LoVo (cell line): ENCODE results near the gene PTPRM.

Experiments
- DNase-seq: peaks from one replicate; pipeline ENCODE4 v3.0.0-alpha.2; 2016; ENCODE audit warnings: low spot score

Gene PTPRM

GRCh38 chr18:8175501-8176061 lies 608.5 kb downstream of the PTPRM start:
- no peak for DNase-seq

GRCh38 chr18:8176109-8176508 lies 609.0 kb downstream of the PTPRM start:
- no peak for DNase-seq

GRCh38 chr18:8176554-8176953 lies 609.4 kb downstream of the PTPRM start:
- no peak for DNase-seq

GRCh38 chr18:8177330-8178016 lies 610.4 kb downstream of the PTPRM start:
- DNase-seq = no peak

- DNase-seq = no peak
Measured at GRCh38 chr18:8186413-8186812, 619.3 kb downstream of the PTPRM start.

- DNase-seq = no peak
Measured at GRCh38 chr18:8188184-8188583, 621.1 kb downstream of the PTPRM start.

GRCh38 chr18:8190980-8191379 lies 623.9 kb downstream of the PTPRM start:
- no peak for DNase-seq

GRCh38 chr18:8194431-8194830 lies 627.3 kb downstream of the PTPRM start:
- no peak for DNase-seq

- no peak for DNase-seq
Measured at GRCh38 chr18:8196238-8196637, 629.1 kb downstream of the PTPRM start.

GRCh38 chr18:8197499-8197898 lies 630.4 kb downstream of the PTPRM start:
- no peak for DNase-seq

- no peak for DNase-seq
Measured at GRCh38 chr18:8207996-8208395, 640.9 kb downstream of the PTPRM start.

GRCh38 chr18:8208716-8209115 lies 641.6 kb downstream of the PTPRM start:
- no peak for DNase-seq

GRCh38 chr18:8212896-8213780 lies 646.0 kb downstream of the PTPRM start:
- no peak for DNase-seq

GRCh38 chr18:8215741-8216140 lies 648.6 kb downstream of the PTPRM start:
- no peak for DNase-seq

- DNase-seq = no peak
Measured at GRCh38 chr18:8217051-8217564, 650.0 kb downstream of the PTPRM start.

- no peak for DNase-seq
Measured at GRCh38 chr18:8218197-8218596, 651.1 kb downstream of the PTPRM start.

GRCh38 chr18:8221452-8221851 lies 654.3 kb downstream of the PTPRM start:
- DNase-seq = no peak

- no peak for DNase-seq
Measured at GRCh38 chr18:8224576-8224975, 657.5 kb downstream of the PTPRM start.

- no peak for DNase-seq
Measured at GRCh38 chr18:8229040-8229439, 661.9 kb downstream of the PTPRM start.

- DNase-seq = no peak
Measured at GRCh38 chr18:8229787-8230186, 662.7 kb downstream of the PTPRM start.

- DNase-seq = no peak
Measured at GRCh38 chr18:8231316-8231715, 664.2 kb downstream of the PTPRM start.

GRCh38 chr18:8232791-8233190 lies 665.7 kb downstream of the PTPRM start:
- DNase-seq = no peak

- DNase-seq = no peak
Measured at GRCh38 chr18:8235894-8236293, 668.8 kb downstream of the PTPRM start.
